GM06990 (cell line): ENCODE measurements around the gene PPP2R2C.

Experiments used
- DNase-seq: peaks from one replicate; pipeline ENCODE4 v3.0.0-alpha.2; 2011; ENCODE audit not compliant: insufficient read length; ENCODE audit errors: extremely low read depth
- H3K27me3 ChIP-seq: replicated peaks from 2 replicates; pipeline ENCODE4 v1.6.0; 2011; ENCODE audit warnings: low read length; ENCODE audit not compliant: control insufficient read depth, insufficient read depth
- H3K36me3 ChIP-seq: 2 replicates; pipeline ENCODE4 v1.5.1; 2011; ENCODE audit warnings: low read length; ENCODE audit not compliant: control insufficient read depth, insufficient read depth
- H3K4me3 ChIP-seq: replicated peaks from 2 replicates; pipeline ENCODE4 v1.5.1; 2011; ENCODE audit warnings: low read depth, mild to moderate bottlenecking, control low read depth, low read length
- TF ChIP-seq, protein P1 (sequence below): IDR thresholded peaks from 2 replicates; pipeline ENCODE4 v1.5.1; 2011; ENCODE audit warnings: low read length, control low read depth, mild to moderate bottlenecking, inconsistent platforms; ENCODE audit not compliant: insufficient read depth, poor library complexity, severe bottlenecking

PPP2R2C gene

DNA sequence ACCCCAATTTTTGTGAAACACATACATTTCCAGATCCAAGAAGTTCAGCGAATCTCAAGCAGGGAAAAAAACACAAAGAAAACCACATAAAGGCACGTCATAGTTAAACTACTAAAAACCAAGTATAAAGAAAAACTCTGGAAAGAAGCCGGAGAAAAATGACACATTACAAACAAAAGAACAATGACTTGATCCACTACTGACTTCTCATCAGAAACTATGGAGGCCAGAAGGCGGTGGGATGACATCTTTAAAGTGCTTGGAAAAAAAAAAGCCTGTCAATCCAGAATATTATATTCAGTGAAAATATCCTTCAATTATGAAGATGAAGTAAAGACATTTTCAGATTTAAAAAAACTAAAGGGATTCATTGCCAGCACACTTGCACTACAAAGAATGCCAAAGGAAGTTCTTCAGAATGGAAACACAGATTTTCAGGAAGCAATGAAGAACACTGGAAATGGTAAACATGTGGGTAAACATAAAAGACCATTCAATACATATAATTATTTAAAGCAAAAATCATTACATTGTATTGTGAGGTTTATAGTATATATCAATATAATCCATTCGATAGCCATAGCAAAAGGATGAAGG, 32.6 kb upstream of the PPP2R2C start:
- TF ChIP-seq, protein P1, sequence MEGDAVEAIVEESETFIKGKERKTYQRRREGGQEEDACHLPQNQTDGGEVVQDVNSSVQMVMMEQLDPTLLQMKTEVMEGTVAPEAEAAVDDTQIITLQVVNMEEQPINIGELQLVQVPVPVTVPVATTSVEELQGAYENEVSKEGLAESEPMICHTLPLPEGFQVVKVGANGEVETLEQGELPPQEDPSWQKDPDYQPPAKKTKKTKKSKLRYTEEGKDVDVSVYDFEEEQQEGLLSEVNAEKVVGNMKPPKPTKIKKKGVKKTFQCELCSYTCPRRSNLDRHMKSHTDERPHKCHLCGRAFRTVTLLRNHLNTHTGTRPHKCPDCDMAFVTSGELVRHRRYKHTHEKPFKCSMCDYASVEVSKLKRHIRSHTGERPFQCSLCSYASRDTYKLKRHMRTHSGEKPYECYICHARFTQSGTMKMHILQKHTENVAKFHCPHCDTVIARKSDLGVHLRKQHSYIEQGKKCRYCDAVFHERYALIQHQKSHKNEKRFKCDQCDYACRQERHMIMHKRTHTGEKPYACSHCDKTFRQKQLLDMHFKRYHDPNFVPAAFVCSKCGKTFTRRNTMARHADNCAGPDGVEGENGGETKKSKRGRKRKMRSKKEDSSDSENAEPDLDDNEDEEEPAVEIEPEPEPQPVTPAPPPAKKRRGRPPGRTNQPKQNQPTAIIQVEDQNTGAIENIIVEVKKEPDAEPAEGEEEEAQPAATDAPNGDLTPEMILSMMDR = no peak
- no peak for DNase-seq
- Histone ChIP-seq H3K4me3 (no peak overlapping the region), H3K36me3 (no peaks in the 10 kb centered on the region), H3K27me3 (no peaks in the 10 kb centered on the region; the same call in 1 of the 2 replicates)

DNA sequence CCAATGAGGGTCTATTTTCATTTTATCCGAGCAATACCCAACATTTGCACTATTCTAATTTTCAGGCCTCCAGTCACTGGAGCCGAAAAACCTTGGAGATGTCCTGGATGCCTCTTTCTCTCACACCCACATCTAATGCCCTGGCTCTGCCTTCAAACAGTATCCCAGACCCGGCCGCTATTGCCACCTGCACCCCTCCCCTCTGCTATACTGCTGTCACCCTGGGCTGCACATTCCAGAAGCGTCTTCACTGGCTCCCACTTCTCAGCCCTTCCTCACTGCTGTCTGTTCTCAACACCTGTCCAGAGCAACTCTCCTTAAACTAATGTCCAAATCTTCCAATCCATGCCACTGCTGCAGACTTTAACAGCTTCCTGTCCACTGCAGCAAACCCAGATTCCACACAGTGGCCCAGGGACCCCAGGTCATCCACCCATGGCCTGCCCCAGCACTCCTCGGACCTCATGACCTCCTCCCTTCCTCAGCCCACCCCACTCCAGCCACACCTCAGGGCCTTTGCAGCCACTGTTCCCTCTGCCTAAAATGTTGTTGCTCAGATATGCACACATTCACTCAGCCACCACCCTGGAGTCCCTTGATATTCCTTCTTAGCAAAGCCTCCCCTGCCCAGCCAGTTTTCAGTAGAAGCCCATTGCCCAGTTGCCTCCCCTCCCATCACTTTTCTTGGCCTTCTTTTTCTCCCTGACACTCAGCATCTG, 30.5 kb upstream of the PPP2R2C start:
- H3K27me3 ChIP-seq = no peaks in the 10 kb centered on the region; the same call in 1 of the 2 replicates
- H3K4me3 ChIP-seq = no peak overlapping the region
- no peak for DNase-seq
- TF ChIP-seq, protein P1 = no peak
- H3K36me3 ChIP-seq = no peaks in the 10 kb centered on the region

DNA sequence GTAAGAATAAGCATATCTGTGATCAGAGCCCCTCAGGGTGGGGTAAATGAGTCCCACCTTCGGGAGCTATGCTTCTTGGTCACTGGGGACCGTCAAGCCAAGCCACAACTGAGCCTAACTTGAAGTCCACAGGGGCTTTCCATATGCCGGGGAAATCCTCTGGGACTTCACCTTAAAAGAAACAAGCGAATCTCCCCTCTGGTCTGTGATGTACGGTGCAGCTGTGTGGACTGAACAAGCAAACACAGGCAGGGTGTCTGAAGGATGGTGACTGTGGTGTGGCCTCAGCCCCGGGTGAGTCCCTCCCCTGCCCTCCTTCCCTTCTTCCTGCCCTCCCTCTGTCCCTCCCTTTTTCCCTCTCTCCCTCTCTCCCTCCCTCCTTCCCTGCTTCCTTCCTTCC, 29.7 kb upstream of the PPP2R2C start:
- Histone ChIP-seq H3K4me3 (no peak overlapping the region), H3K27me3 (no peaks in the 10 kb centered on the region; the same call in 1 of the 2 replicates), H3K36me3 (no peaks in the 10 kb centered on the region)
- no peak for DNase-seq
- TF ChIP-seq, protein P1 = no peak

DNA sequence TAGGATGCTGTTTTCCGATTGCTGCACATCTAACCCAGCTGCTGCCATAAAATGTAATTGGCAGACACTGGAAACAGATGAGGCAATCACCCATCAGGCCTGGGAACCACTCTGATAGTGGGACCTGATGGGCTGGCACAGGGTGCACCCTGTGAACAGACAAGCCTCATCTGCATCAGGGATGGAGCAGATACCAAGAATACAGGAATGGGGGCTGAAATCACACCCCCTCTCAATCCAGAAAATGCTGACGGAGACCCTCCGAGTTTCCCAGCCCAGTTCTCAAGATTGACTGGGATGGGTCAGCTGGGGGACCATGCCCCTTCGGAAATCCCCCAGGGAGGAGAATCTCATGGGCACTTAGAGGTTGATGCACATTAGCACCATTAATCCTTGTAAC, 28.8 kb upstream of the PPP2R2C start:
- H3K4me3 ChIP-seq = no peak overlapping the region
- H3K27me3 ChIP-seq = no peaks in the 10 kb centered on the region
- TF ChIP-seq, protein P1 = no peak
- no peaks in the 10 kb centered on the region for H3K36me3 ChIP-seq
- DNase-seq = no peak

DNA sequence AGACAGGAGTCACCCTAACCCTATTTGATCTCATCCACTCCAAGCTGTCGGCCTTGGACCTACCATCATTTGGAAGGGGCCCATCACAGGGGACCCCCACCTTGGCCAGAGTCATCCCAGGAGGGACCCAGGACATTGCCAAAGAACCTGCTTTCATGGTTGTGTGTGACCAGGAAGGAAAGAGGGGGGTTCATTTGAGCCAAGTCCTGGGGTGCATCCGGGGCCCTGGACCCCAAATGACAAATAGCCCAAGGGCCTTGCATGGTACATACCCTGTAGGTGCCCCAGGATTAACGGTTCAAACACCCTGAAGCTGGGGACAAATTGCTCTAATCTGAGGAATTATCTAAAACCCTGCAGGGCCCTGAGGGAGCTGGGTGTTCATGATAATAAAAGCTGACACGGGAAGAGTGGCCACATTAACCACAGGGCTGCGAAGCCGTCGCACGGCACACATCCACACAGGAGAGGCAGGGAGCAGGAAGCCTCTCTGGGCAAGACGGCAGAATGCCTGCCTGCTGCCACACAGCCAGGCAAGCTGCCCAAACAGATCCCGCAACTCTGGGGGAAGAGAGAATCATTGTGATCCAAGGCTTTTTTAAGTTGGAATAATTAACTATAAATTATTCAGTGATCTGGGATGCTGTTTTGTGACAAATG, 28.2 kb upstream of the PPP2R2C start:
- no peak for DNase-seq
- H3K36me3 ChIP-seq = no peaks in the 10 kb centered on the region
- no peaks in the 10 kb centered on the region for H3K27me3 ChIP-seq
- H3K4me3 ChIP-seq = no peak overlapping the region
- TF ChIP-seq, protein P1 = no peak
